ENCODE measurements around the gene PRR7. TPM values are rescaled to one million over a fixed set of nuclear protein-coding genes. Genes with fewer than 3 reads are reported as not detected.

PRR7 gene
- total and polyA plus RNA-seq, 2 of the 13 experiments (the other 11 are each of a cell fraction or from before 2014, with no cell fraction given), result 4.8 to 5.0 TPM

- no peak for TF ChIP-seq ZHX1 (CRISPR knock-in tag; IDR thresholded peaks at IDR 0.05; ENCODE audit: low read depth)
- no peak for TF ChIP-seq GTF2F1 (IDR thresholded peaks at IDR 0.05; ENCODE audit: low read length)
These were observed 33.9 kb upstream of the PRR7 start (continued) for GRCh38 chr5:177412603-177413233.

- intact Hi-C loops (cut with micrococcal nuclease; ENCODE audit: unreplicated experiment), result no loop called here
- no peak overlapping the region for H2AFZ ChIP-seq (ENCODE audit: low read length)
- H3K9ac ChIP-seq (ENCODE audit: insufficient read depth, low read depth, low read length), result no peak overlapping the region
- ChIA-PET POLR2A (interaction anchor here (1.1 kb wide), 1 partner anchor 12 kb away, joined by 6 read pairs; the partner anchor contains the start of gene GRK6), CTCF (ENCODE audit: low intra/inter-chr PET ratio, low total read pairs) (no interaction called here)
- DNase-seq (ENCODE audit: low spot score) (no peak), FAIRE-seq (no peak), ATAC-seq (no peak)
- H3K4me1 ChIP-seq (ENCODE audit: insufficient read depth, low read length), result peaks cover 31% of the 10 kb centered on the region
- H3K4me2 ChIP-seq (ENCODE audit: low read depth, low read length), result no peak overlapping the region
- in situ Hi-C loops (cut with HindIII; ENCODE audit: extremely low pct_ligation_motif_present, low pct_unique_long_range_greater_than_20kb), result no loop called here
- no peaks in the 10 kb centered on the region for H3K79me2 ChIP-seq (ENCODE audit: insufficient read depth, low read length)
- no peaks in the 10 kb centered on the region for H4K20me1 ChIP-seq (ENCODE audit: insufficient read depth, low read length)
- no peak overlapping the region for H3K4me3 ChIP-seq (replicated peaks in 1 of 3; ENCODE audit: insufficient read depth in 1 of 3, low read depth in 2 of 3, low read length in 3 of 3)
- H3K27me3 ChIP-seq (ENCODE audit: control insufficient read depth in 1 of 2, insufficient read depth in 2 of 2, low read length in 2 of 2), result 0 out of 5 replicates have a peak, but pooled peaks cover 0 to 9% of the 10 kb centered on the region in 2 experiments
- BruUV-seq (replicated peaks), result no TSS peak
- H3K36me3 ChIP-seq (replicated peaks in 1 of 2; ENCODE audit: control insufficient read depth in 1 of 2, insufficient read depth in 2 of 2, low read length in 2 of 2), result no peaks in the 10 kb centered on the region
- TF ChIP-seq ZNF577 (CRISPR knock-in tag; IDR thresholded peaks at IDR 0.05; ENCODE audit: borderline replicate concordance, low read depth) (no peak), ZNF572 (CRISPR knock-in tag; IDR thresholded peaks at IDR 0.05) (no peak), ZNF790 (CRISPR knock-in tag; IDR thresholded peaks at IDR 0.05; ENCODE audit: borderline replicate concordance) (no peak), ZNF782 (CRISPR knock-in tag; IDR thresholded peaks at IDR 0.05; ENCODE audit: borderline replicate concordance) (no peak), ZNF749 (CRISPR knock-in tag; IDR thresholded peaks at IDR 0.05; ENCODE audit: borderline replicate concordance) (no peak), PPARG (CRISPR knock-in tag; conservative IDR thresholded peaks at IDR 0.05) (no peak), RARA (CRISPR knock-in tag; IDR thresholded peaks at IDR 0.05) (no peak), ZBTB26 (CRISPR knock-in tag; IDR thresholded peaks at IDR 0.05; ENCODE audit: borderline replicate concordance) (no peak), MXI1 (IDR thresholded peaks at IDR 0.05; ENCODE audit: borderline replicate concordance, low read depth, low read length) (no peak), EZH2 (conservative IDR thresholded peaks at IDR 0.05; ENCODE audit: low read depth, low read length) (no peak), ZNF83 (CRISPR knock-in tag; IDR thresholded peaks at IDR 0.05; ENCODE audit: borderline replicate concordance) (no peak), FOXP1 (IDR thresholded peaks at IDR 0.05) (no peak), FOXP1 (CRISPR knock-in tag; IDR thresholded peaks at IDR 0.05) (no peak)
- H3K27ac ChIP-seq (ENCODE audit: extremely low read length, insufficient read depth, low read length), result no peak overlapping the region
- 65% methylated on average over 3 of the region's 3 CpGs for WGBS (ENCODE audit: low lambda C conversion rate)
- no peaks in the 10 kb centered on the region for H3K9me3 ChIP-seq (ENCODE audit: low read length)
These were observed 32.1 kb upstream of the PRR7 start for GRCh38 chr5:177414481-177414880.

Measured in HepG2 (cell line).